Adrenal gland (tissue), 12 donors: ENCODE data around the gene SOX18. TPM values are rescaled to one million over a fixed set of nuclear protein-coding genes. Genes with fewer than 3 reads are reported as not detected.

Experiments used
- DNase-seq, 7 donors: peaks; one replicate each; pipeline ENCODE4 v3.0.0-alpha.2; 2019 to 2020
- H3K27ac ChIP-seq, 5 donors: fragments of 200-600 bp; sonication (generic) in 4 of 5; 1 replicate in 3 of 5; 2 replicates in 2 of 5; pipeline versions ENCODE4 v1.5.1 to v1.8.0; 2016 to 2020; ENCODE audit warnings: mild to moderate bottlenecking in 1 of 5
- H3K27me3 ChIP-seq: fragments of 200-600 bp; 2 replicates; pipeline ENCODE4 v1.8.0; 2021
- H3K36me3 ChIP-seq, 2 donors: fragments of 200-600 bp; replicated peaks in 1 of 2; 1 replicate in 1 of 2; 2 replicates in 1 of 2; pipeline versions ENCODE4 v1.5.1 to v1.8.0; 2018 to 2022
- H3K4me1 ChIP-seq, 2 donors: fragments of 200-600 bp; replicated peaks in 1 of 2; 1 replicate in 1 of 2; 2 replicates in 1 of 2; pipeline versions ENCODE4 v1.5.1 to v1.8.0; 2018 to 2021
- H3K4me3 ChIP-seq, 4 donors: fragments of 200-600 bp; sonication (generic) in 3 of 4; one replicate each; pipeline ENCODE4 v1.5.1; 2016 to 2018
- H3K9me3 ChIP-seq, 3 donors: fragments of 200-600 bp; sonication (generic) in 1 of 3; replicated peaks in 1 of 3; 1 replicate in 2 of 3; 2 replicates in 1 of 3; pipeline versions ENCODE4 v1.5.1 to v1.8.0; 2016 to 2021
- CTCF ChIP-seq, 6 experiments: fragments of 450-650 bp in 4 of 6; fragments of 200-600 bp in 2 of 6; sonication (generic) in 1 of 6; IDR thresholded peaks; 1 replicate in 5 of 6; 2 replicates in 1 of 6; pipeline versions ENCODE4 v1.5.1 to v1.8.0; 2016 to 2021; ENCODE audit warnings: antibody characterized with exemption in 6 of 6, mild to moderate bottlenecking in 2 of 6, moderate library complexity in 1 of 6
- POLR2A ChIP-seq, 2 donors: fragments of 450-650 bp; IDR thresholded peaks; one replicate each; pipeline ENCODE4 v1.6.1; 2017; ENCODE audit warnings: antibody characterized with exemption in 2 of 2, mild to moderate bottlenecking in 2 of 2, moderate library complexity in 1 of 2
- WGBS, 4 donors: extraction: QIAGEN DNeasy Blood & Tissue Kit in 2 of 4; methylation state at CpG; one replicate each; pipeline versions ENCODE4 v1.1.5 to v1.1.7; 2013 to 2017; 5-methylcytosine and 5-hydroxymethylcytosine counted together
- intact Hi-C, 2 donors: fragments of 100-400 bp; cut with DNase I; formaldehyde crosslinking; loops; one replicate each; pipeline versions ENCODE4 v1.14.1 to v1.15.0; 2022 to 2023
- polyA plus RNA-seq, 3 donors: library from polyadenylated mRNA; stranded (reverse); fragments of 200-250 nt in 2 of 3; fragments of 350-450 nt in 1 of 3; fragmentation: Illumina TruSeq in 1 of 3; extraction: RNeasy Lipid Tissue Mini Kit (QIAGEN cat#74804) in 1 of 3; gene quantifications; one replicate each; pipeline ENCODE4 v1.2.3, GENCODE V29; 2013 to 2014
- total RNA-seq, 9 donors: library from RNA; depleted of rRNA in 4 of 9; stranded (reverse); fragments of >200 nt in 4 of 9; fragments of 120-200 nt in 1 of 9; fragmentation: NEBNext Ultra II Directional in 1 of 9; extraction: Animal tissue kit (Norgen Biotek cat#: 25700) in 1 of 9; gene quantifications; one replicate each; pipeline versions ENCODE4 v1.1.0 to v1.2.4, GENCODE V29; 2013 to 2023
- donor health status: healthy with polysubstance abuse.
- donor health status: Bipolar disorder and iron deficiency.
- donor health status: DM: yes; HTN: yes; CAD: no.
- donor health status: DM: no; HTN: no; CAD: no.
- donor health status: DM: no; HTN: no; CAD: no.
- donor health status: DM: yes; HTN: yes; CAD: no.

The SOX18 gene
- total and polyA plus RNA-seq, 12 donors, result 0.59 to 51.0 (median 23.3) TPM

- 78 to 81% (median 80%) methylated on average over 9 to 12 of the region's 12 CpGs for WGBS, 4 donors
- no peaks in the 10 kb centered on the region for H3K9me3 ChIP-seq
- DNase-seq, result no peak
- H3K4me3 ChIP-seq, result no peak overlapping the region
- TF ChIP-seq CTCF (IDR thresholded peaks at IDR 0.05), result no peak
- TF ChIP-seq POLR2A (IDR thresholded peaks at IDR 0.05), result no peak
- no peak overlapping the region for H3K27ac ChIP-seq
- peaks cover 5 to 9% of the 10 kb centered on the region in 2 donors for H3K4me1 ChIP-seq
- intact Hi-C loops, result no loop called here
- no peaks in the 10 kb centered on the region for H3K36me3 ChIP-seq
- H3K27me3 ChIP-seq, result peaks cover 11% of the 10 kb centered on the region
These were observed 9.1 kb upstream of the SOX18 start for GRCh38 chr20:64058536-64058935.

GRCh38 chr20:64057628-64058498 lies 8.4 kb upstream of the SOX18 start:
- intact Hi-C loops, result no loop called here
- DNase-seq, result peak; percentile 68 to 87 (median 75)
- no peaks in the 10 kb centered on the region for H3K9me3 ChIP-seq

GRCh38 chr20:64056889-64057627 lies 7.6 kb upstream of the SOX18 start:
- 58 to 67% (median 62%) methylated on average over 20 to 39 of the region's 39 CpGs for WGBS, 4 donors
- Histone ChIP-seq H3K27me3 (peaks cover 21% of the 10 kb centered on the region), H3K27ac (peak overlapping the region in 2 of 5 donors; percentile 38 to 72), H3K36me3 (no peaks in the 10 kb centered on the region), H3K9me3 (no peaks in the 10 kb centered on the region), H3K4me1 (peaks cover 0 to under 1% of the 10 kb centered on the region in 2 donors), H3K4me3 (no peak overlapping the region)
- no peak for TF ChIP-seq POLR2A (IDR thresholded peaks at IDR 0.05)
- TF ChIP-seq CTCF (IDR thresholded peaks at IDR 0.05), result no peak
- intact Hi-C loops, result no loop called here
- DNase-seq, result no peak

More at GRCh38 chr20:64057628-64058498, 8.4 kb upstream of the SOX18 start:
- peak; percentile 53 to 79 (median 76) for TF ChIP-seq CTCF (IDR thresholded peaks at IDR 0.05)
- TF ChIP-seq POLR2A (IDR thresholded peaks at IDR 0.05), result no peak
- no peak overlapping the region for H3K4me3 ChIP-seq
- H3K27me3 ChIP-seq, result peaks cover 14% of the 10 kb centered on the region
- peak overlapping the region in 1 of 5 donors; percentile 72 for H3K27ac ChIP-seq
- 27 to 37% (median 33%) methylated on average over 14 to 33 of the region's 33 CpGs for WGBS, 4 donors
- H3K4me1 ChIP-seq, result peaks cover 5 to 7% of the 10 kb centered on the region in 2 donors
- no peaks in the 10 kb centered on the region for H3K36me3 ChIP-seq

- H3K4me1 ChIP-seq, result no peaks in the 10 kb centered on the region
- intact Hi-C loops, result no loop called here
- peak in 3 of 7 donors; percentile 46 to 73 (median 50) for DNase-seq
- H3K27me3 ChIP-seq, result peaks cover 22% of the 10 kb centered on the region
- peak overlapping the region in 2 of 5 donors; percentile 38 to 72 for H3K27ac ChIP-seq
- no peaks in the 10 kb centered on the region for H3K36me3 ChIP-seq
- TF ChIP-seq CTCF (IDR thresholded peaks at IDR 0.05), result no peak
- TF ChIP-seq POLR2A (IDR thresholded peaks at IDR 0.05), result no peak
- whole genome bisulfite sequencing, 4 donors, result 29 to 34% (median 31%) methylated on average over 6 to 7 of the region's 7 CpGs
- no peak overlapping the region for H3K4me3 ChIP-seq
- no peaks in the 10 kb centered on the region for H3K9me3 ChIP-seq
These were observed 7.1 kb upstream of the SOX18 start for GRCh38 chr20:64056639-64056888.
